HCT116 (cell line): ENCODE results near the gene DMD. TPM values are rescaled to one million over a fixed set of nuclear protein-coding genes. Genes with fewer than 3 reads are reported as not detected.

Experiments
- ATAC-seq: fragments of 200-7000 bp; cut with Tn5 transposase; 2 replicates; pipeline ENCODE4 v1.9.1; 2020; ENCODE audit warnings: mild to moderate bottlenecking, moderate library complexity
- BruUV-seq: library from RNA; stranded (reverse); fragments of 400-500 nt; replicated peaks from 2 replicates; lab custom pipeline; 2021; lab: Mats Ljungman, UMichigan
- CTCF ChIA-PET: fragments of 300-600 bp; sonication (Branson Sonifier 250); formaldehyde crosslinking; loops from one replicate; lab custom pipeline; 2021; ENCODE audit warnings: antibody characterized with exemption; lab: Charles Lee
- POLR2A ChIA-PET: fragments of 300-600, 350-600 bp; sonication (Branson Sonifier 250); formaldehyde crosslinking; loops from one replicate; lab custom pipeline; 2021; ENCODE audit warnings: antibody characterized with exemption; lab: Charles Lee
- RAD21 ChIA-PET, 2 experiments: fragments of 300-600 bp; sonication (Branson Sonifier 250); formaldehyde crosslinking; loops; one replicate each; lab custom pipeline; 2023; ENCODE audit warnings: low total read pairs in 2 of 2; ENCODE audit not compliant: uncharacterized antibody in 2 of 2, unreplicated experiment in 2 of 2, low non-redundant PET in 1 of 2; lab: Charles Lee
- DNase-seq: peaks from one replicate; pipeline ENCODE4 v3.0.0-alpha.2; 2010; ENCODE audit warnings: low read depth, low spot score
- H2AFZ ChIP-seq: fragments of 200-600 bp; shearing (Covaris generic), sonication (generic); 2 replicates; pipeline ENCODE4 v1.6.1; 2017; ENCODE audit warnings: low read depth, mixed run types, mixed read lengths, antibody characterized with exemption, low read length; ENCODE audit not compliant: poor library complexity, severe bottlenecking
- H3K27ac ChIP-seq: 2 replicates; pipeline ENCODE4 v1.5.1; 2012; ENCODE audit warnings: low read depth, low read length
- H3K27me3 ChIP-seq: fragments of 200-600 bp; sonication (generic); 2 replicates; pipeline ENCODE4 v1.6.1; 2016; ENCODE audit warnings: mixed run types, low read length, mixed read lengths; ENCODE audit not compliant: insufficient read depth
- H3K36me3 ChIP-seq, 2 experiments: fragments of 200-500 bp in 1 of 2; fragments of 200-600 bp in 1 of 2; sonication (Bioruptor generic) in 1 of 2; sonication (generic) in 1 of 2; 2 replicates each; pipeline versions ENCODE4 v1.5.1 to v1.6.1; 2014 to 2016; ENCODE audit warnings: low read length in 2 of 2, inconsistent platforms in 1 of 2, mixed read lengths in 1 of 2, mixed run types in 1 of 2; ENCODE audit not compliant: insufficient read depth in 2 of 2, control insufficient read depth in 1 of 2
- H3K4me1 ChIP-seq, 2 experiments: fragments of 200-600 bp in 1 of 2; sonication (generic) in 1 of 2; 2 replicates each; pipeline versions ENCODE4 v1.5.1 to v1.6.1; 2012 to 2017; ENCODE audit warnings: low read length in 2 of 2, inconsistent platforms in 1 of 2, mild to moderate bottlenecking in 1 of 2, mixed read lengths in 1 of 2, mixed run types in 1 of 2, moderate library complexity in 1 of 2; ENCODE audit not compliant: insufficient read depth in 2 of 2, control insufficient read depth in 1 of 2
- H3K4me2 ChIP-seq: fragments of 200-600 bp; sonication (generic); 2 replicates; pipeline ENCODE4 v1.6.1; 2017; ENCODE audit warnings: mixed run types, low read length, mixed read lengths
- H3K4me3 ChIP-seq, 2 experiments: fragments of 200-600 bp in 1 of 2; sonication (generic) in 1 of 2; replicated peaks in 1 of 2; 2 replicates each; pipeline ENCODE4 v1.5.1; 2011 to 2016; ENCODE audit warnings: low read length in 2 of 2, control low read depth in 1 of 2, low read depth in 1 of 2, mild to moderate bottlenecking in 1 of 2, mixed read lengths in 1 of 2, mixed run types in 1 of 2
- H3K79me2 ChIP-seq: fragments of 200-600 bp; sonication (generic); 2 replicates; pipeline ENCODE4 v1.6.1; 2017; ENCODE audit warnings: mild to moderate bottlenecking, mixed run types, low read length, moderate library complexity, mixed read lengths; ENCODE audit not compliant: insufficient read depth
- H3K9ac ChIP-seq: fragments of 200-600 bp; sonication (generic); 2 replicates; pipeline ENCODE4 v1.6.1; 2016; ENCODE audit warnings: low read length, mixed read lengths
- H3K9me2 ChIP-seq: fragments of 200-600 bp; sonication (generic), shearing (Covaris generic); 2 replicates; pipeline ENCODE4 v1.6.1; 2017; ENCODE audit warnings: mixed run types, mild to moderate bottlenecking, moderate library complexity; ENCODE audit not compliant: insufficient read depth
- H3K9me3 ChIP-seq, 2 experiments: fragments of 200-500 bp in 1 of 2; fragments of 200-600 bp in 1 of 2; sonication (Bioruptor generic) in 1 of 2; sonication (generic) in 1 of 2; 2 replicates each; pipeline ENCODE4 v1.6.1; 2014 to 2017; ENCODE audit warnings: low read length in 2 of 2, mixed read lengths in 2 of 2, inconsistent platforms in 1 of 2, low read depth in 1 of 2, mild to moderate bottlenecking in 1 of 2, mixed run types in 1 of 2, moderate library complexity in 1 of 2; ENCODE audit not compliant: control insufficient read depth in 1 of 2, insufficient read depth in 1 of 2
- H4K20me1 ChIP-seq: fragments of 200-600 bp; sonication (generic), shearing (Covaris generic); 2 replicates; pipeline ENCODE4 v1.6.1; 2017; ENCODE audit warnings: mixed run types, mild to moderate bottlenecking, moderate library complexity; ENCODE audit not compliant: insufficient read depth
- ATF3 ChIP-seq: IDR thresholded peaks from 2 replicates; pipeline ENCODE4 v1.6.1; 2012
- CBX3 ChIP-seq: IDR thresholded peaks from 2 replicates; pipeline ENCODE4 v1.6.1; 2012; ENCODE audit warnings: low read depth
- CEBPB ChIP-seq: IDR thresholded peaks from 2 replicates; pipeline ENCODE4 v1.6.1; 2012; ENCODE audit warnings: low read depth
- EGR1 ChIP-seq: IDR thresholded peaks from 2 replicates; pipeline ENCODE4 v1.6.1; 2012; ENCODE audit warnings: low read depth
- ELF1 ChIP-seq: IDR thresholded peaks from 2 replicates; pipeline ENCODE4 v1.6.1; 2012; ENCODE audit warnings: low read depth, borderline replicate concordance
- EZH2 ChIP-seq: fragments of 200-600 bp; sonication (generic); IDR thresholded peaks from 2 replicates; pipeline ENCODE4 v1.6.1; 2017; ENCODE audit warnings: antibody characterized with exemption, mixed run types
- EZH2phosphoT487 ChIP-seq: fragments of 200-600 bp; IDR thresholded peaks from 2 replicates; pipeline ENCODE4 v1.6.1; 2018; ENCODE audit warnings: antibody characterized with exemption, borderline replicate concordance
- JUND ChIP-seq: IDR thresholded peaks from 2 replicates; pipeline ENCODE4 v1.6.1; 2012
- MAX ChIP-seq: IDR thresholded peaks from 2 replicates; pipeline ENCODE4 v1.6.1; 2012
- POLR2A ChIP-seq: IDR thresholded peaks from 2 replicates; pipeline ENCODE4 v1.7.0; 2011; ENCODE audit warnings: borderline replicate concordance; ENCODE audit not compliant: insufficient read depth, insufficient read length; ENCODE audit errors: extremely low read depth
- POLR2AphosphoS5 ChIP-seq: IDR thresholded peaks from 2 replicates; pipeline ENCODE4 v1.6.1; 2011; ENCODE audit warnings: mild to moderate bottlenecking, low read depth, low read length, moderate library complexity
- REST ChIP-seq: IDR thresholded peaks from 2 replicates; pipeline ENCODE4 v1.6.1; 2012; ENCODE audit warnings: low read depth
- SP1 ChIP-seq: IDR thresholded peaks from 2 replicates; pipeline ENCODE4 v1.6.1; 2012; ENCODE audit warnings: low read depth
- SRF ChIP-seq: IDR thresholded peaks from 2 replicates; pipeline ENCODE4 v1.6.1; 2012; ENCODE audit warnings: low read depth
- YY1 ChIP-seq: IDR thresholded peaks from 2 replicates; pipeline ENCODE4 v1.6.1; 2011; ENCODE audit warnings: low read length, low read depth, moderate library complexity, mild to moderate bottlenecking; ENCODE audit not compliant: insufficient replicate concordance; ENCODE audit errors: extremely low read depth
- ZBTB33 ChIP-seq: IDR thresholded peaks from 2 replicates; pipeline ENCODE4 v1.6.1; 2011; ENCODE audit warnings: mild to moderate bottlenecking, low read length, moderate library complexity; ENCODE audit not compliant: insufficient replicate concordance; ENCODE audit errors: extremely low read depth
- ZFX ChIP-seq: fragments of 450-650 bp; IDR thresholded peaks from 2 replicates; pipeline ENCODE4 v1.6.1; 2017
- ZNF274 ChIP-seq: fragments of 200-500 bp; sonication (Bioruptor generic); IDR thresholded peaks from 2 replicates; pipeline ENCODE4 v1.6.1; 2014; ENCODE audit warnings: mild to moderate bottlenecking, low read depth, low read length, inconsistent platforms
- intact Hi-C: fragments of 100-400 bp; cut with micrococcal nuclease; formaldehyde crosslinking; loops from 2 replicates; pipeline ENCODE4 v1.10.0; 2022
- total RNA-seq: library from RNA; stranded (reverse); gene quantifications from one replicate; pipeline ENCODE4 v1.2.1, GENCODE V29; 2021; ENCODE audit not compliant: unreplicated experiment

DMD gene
- total RNA-seq, 1 experiment from 2014 or later, result 0.05 TPM

- no peak for TF ChIP-seq REST
Measured at GRCh38 chrX:31199840-31200114, 2011.6 kb downstream of the DMD start (continued).

- no peaks in the 10 kb centered on the region for H3K79me2 ChIP-seq
- no peak overlapping the region for H3K4me3 ChIP-seq
- H3K4me1 ChIP-seq, result no peaks in the 10 kb centered on the region
- no peak overlapping the region for H2AFZ ChIP-seq
- CTCF ChIA-PET, result no interaction called here
- H3K27me3 ChIP-seq, result no peaks in the 10 kb centered on the region
- ATAC-seq, result no peak
- H3K9me2 ChIP-seq, result no peaks in the 10 kb centered on the region
- H4K20me1 ChIP-seq, result no peaks in the 10 kb centered on the region
- TF ChIP-seq JUND (no peak), ZFX (no peak), POLR2A (no peak), CEBPB (no peak), SP1 (no peak), SRF (no peak), MAX (no peak), ELF1 (no peak), EZH2 (no peak), EZH2phosphoT487 (no peak), ZNF274 (no peak), YY1 (no peak), POLR2AphosphoS5 (no peak), EGR1 (no peak), ATF3 (no peak), CBX3 (no peak), ZBTB33 (no peak)
- TF ChIP-seq, all 23 proteins: peak for 0
- POLR2A ChIA-PET, result no interaction called here
- DNase-seq, result no peak
- RAD21 ChIA-PET, result no interaction called here
- Histone ChIP-seq H3K4me2 (no peak overlapping the region), H3K9ac (no peak overlapping the region), H3K27ac (no peak overlapping the region), H3K9me3 (no peaks in the 10 kb centered on the region), H3K36me3 (no peaks in the 10 kb centered on the region)
- intact Hi-C loops, result no loop called here
- BruUV-seq, result no TSS peak
Measured at GRCh38 chrX:31199056-31199839, 2012.1 kb downstream of the DMD start.
